Upper lobe of left lung (tissue), 4 donors: ENCODE results near the gene PARL.

Source experiments
- EP300 ChIP-seq, 4 donors: sonication (generic); formaldehyde crosslinking; IDR thresholded peaks; one replicate each; pipeline ENCODE4 v1.5.1; 2017; ENCODE audit warnings: antibody characterized with exemption in 4 of 4, control low read depth in 2 of 4
- POLR2A ChIP-seq, 4 donors: fragments of 450-650 bp; IDR thresholded peaks; one replicate each; pipeline ENCODE4 v1.5.1; 2016 to 2017; ENCODE audit warnings: antibody characterized with exemption in 4 of 4, mild to moderate bottlenecking in 2 of 4
- TF ChIP-seq, protein P1 (sequence below), 6 experiments: fragments of 450-650 bp in 4 of 6; fragments of 200-600 bp in 2 of 6; sonication (generic) in 2 of 6; IDR thresholded peaks; one replicate each; pipeline ENCODE4 v1.5.1; 2016 to 2019; ENCODE audit warnings: antibody characterized with exemption in 6 of 6

DNA sequence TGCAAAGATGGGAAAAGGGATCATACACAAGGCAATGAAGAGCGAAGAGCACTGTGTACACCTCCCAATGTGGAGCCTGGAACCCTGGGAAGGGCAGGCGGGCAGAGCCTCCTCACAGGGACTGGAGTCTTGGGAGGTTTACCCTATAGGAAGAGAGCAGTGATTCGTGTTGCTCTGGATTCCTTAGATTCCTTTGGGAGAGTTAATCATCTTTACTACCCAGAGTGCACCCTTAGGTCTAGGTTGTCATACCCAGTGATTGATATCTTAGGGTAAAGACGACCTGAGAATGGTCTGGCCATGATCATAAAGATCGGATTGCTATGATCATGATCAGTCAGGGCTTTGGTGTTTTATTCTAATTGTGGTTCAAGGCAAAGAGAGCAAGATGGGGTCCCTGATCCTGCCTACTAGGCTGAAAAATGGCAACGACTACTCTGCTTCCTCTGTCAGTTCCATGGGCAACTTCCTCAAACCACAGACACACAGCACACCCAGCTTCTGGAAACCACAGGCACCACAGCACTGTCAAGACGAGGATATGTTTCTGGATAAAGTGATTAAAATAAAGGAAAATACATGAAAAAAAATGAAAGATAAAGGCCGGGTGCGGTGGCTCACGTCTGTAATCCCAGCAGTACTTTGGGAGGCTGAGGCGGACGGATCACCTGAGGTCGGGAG, 38.9 kb downstream of the PARL start:
- TF ChIP-seq, protein P1, sequence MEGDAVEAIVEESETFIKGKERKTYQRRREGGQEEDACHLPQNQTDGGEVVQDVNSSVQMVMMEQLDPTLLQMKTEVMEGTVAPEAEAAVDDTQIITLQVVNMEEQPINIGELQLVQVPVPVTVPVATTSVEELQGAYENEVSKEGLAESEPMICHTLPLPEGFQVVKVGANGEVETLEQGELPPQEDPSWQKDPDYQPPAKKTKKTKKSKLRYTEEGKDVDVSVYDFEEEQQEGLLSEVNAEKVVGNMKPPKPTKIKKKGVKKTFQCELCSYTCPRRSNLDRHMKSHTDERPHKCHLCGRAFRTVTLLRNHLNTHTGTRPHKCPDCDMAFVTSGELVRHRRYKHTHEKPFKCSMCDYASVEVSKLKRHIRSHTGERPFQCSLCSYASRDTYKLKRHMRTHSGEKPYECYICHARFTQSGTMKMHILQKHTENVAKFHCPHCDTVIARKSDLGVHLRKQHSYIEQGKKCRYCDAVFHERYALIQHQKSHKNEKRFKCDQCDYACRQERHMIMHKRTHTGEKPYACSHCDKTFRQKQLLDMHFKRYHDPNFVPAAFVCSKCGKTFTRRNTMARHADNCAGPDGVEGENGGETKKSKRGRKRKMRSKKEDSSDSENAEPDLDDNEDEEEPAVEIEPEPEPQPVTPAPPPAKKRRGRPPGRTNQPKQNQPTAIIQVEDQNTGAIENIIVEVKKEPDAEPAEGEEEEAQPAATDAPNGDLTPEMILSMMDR (IDR thresholded peaks at IDR 0.05): no peak
- no peak for TF ChIP-seq POLR2A (IDR thresholded peaks at IDR 0.05)
- no peak for TF ChIP-seq EP300 (IDR thresholded peaks at IDR 0.05)
